NB4 (cell line): ENCODE measurements around the gene NMUR1.

Experiments used
- CTCF ChIP-seq: IDR thresholded peaks from one replicate; pipeline ENCODE4 v1.5.1; 2012; ENCODE audit warnings: low read depth, low read length
- POLR2A ChIP-seq: IDR thresholded peaks from 2 replicates; pipeline ENCODE4 v1.6.1; 2011; ENCODE audit warnings: mild to moderate bottlenecking; ENCODE audit not compliant: insufficient read length; ENCODE audit errors: extremely low read depth

- TF ChIP-seq POLR2A: no peak
- no peak for TF ChIP-seq CTCF
Measured at GRCh38 chr2:231480781-231481180, 49.5 kb downstream of the NMUR1 start.
